ENCODE results near the gene AATF.
"Not testable (repeated sequence)": the region's sequence is repeated elsewhere in the genome, so short reads cannot be mapped to it uniquely, and the experiment has no call there.

AATF gene

GRCh38 chr17:37068266-37068665, 119.5 kb downstream of the AATF start:
- no peak for DNase-seq (ENCODE audit: low read depth in 2 of 2)
- no peak overlapping the region for H3K4me3 ChIP-seq (replicated peaks in 1 of 2; ENCODE audit: low read depth in 2 of 2, low read length in 2 of 2)
- TF ChIP-seq CTCF (IDR thresholded peaks at IDR 0.05; ENCODE audit: low read depth, low read length): no peak

GRCh38 chr17:37069087-37069486, 120.3 kb downstream of the AATF start:
- no peak overlapping the region for H3K4me3 ChIP-seq (replicated peaks in 1 of 2; ENCODE audit: low read depth in 2 of 2, low read length in 2 of 2)
- no peak for TF ChIP-seq CTCF (IDR thresholded peaks at IDR 0.05; ENCODE audit: low read depth, low read length)
- no peak for DNase-seq (ENCODE audit: low read depth in 2 of 2)

- not testable (repeated sequence) for DNase-seq (ENCODE audit: low read depth in 2 of 2)
Observed at GRCh38 chr17:37073464-37073863, 124.7 kb downstream of the AATF start.

DNA sequence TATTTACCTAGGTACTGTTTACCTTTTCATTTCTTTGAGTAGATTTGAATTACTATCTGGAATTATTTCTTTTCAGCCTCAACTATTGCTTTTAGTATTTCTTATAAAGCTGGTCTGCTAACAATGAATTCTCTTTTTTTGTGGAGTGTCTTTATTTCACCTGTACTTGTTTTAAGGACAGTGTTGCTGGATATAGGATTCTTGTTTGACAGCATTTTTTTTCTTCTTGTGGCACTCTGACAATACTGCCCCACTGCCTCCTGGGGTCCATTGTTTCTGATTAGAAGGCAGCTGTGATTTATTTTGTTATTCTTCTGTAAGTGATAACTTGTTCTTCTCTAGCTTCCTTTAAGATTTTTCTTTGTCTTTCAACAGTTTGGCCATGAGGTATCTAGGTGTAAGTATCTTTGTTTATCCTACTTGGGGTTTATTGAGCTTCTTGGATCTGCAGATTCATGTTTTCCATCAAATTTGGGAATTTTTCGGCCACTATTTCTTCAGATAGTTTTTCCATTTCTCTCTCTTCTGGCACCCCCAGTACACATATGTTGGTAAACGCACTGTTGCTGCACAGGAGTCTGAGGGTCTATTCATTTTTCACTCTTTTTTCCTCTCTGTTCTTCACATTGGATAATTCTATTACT, 130.4 kb downstream of the AATF start:
- no peak for TF ChIP-seq CTCF (IDR thresholded peaks at IDR 0.05; ENCODE audit: low read depth, low read length)
- DNase-seq (ENCODE audit: low read depth in 2 of 2): no peak
- H3K4me3 ChIP-seq (replicated peaks in 1 of 2; ENCODE audit: low read depth in 2 of 2, low read length in 2 of 2): no peak overlapping the region

More at GRCh38 chr17:37073464-37073863, 124.7 kb downstream of the AATF start:
- H3K4me3 ChIP-seq (replicated peaks in 1 of 2; ENCODE audit: low read depth in 2 of 2, low read length in 2 of 2): not testable (repeated sequence)

- no peak overlapping the region for H3K4me3 ChIP-seq (replicated peaks in 1 of 2; ENCODE audit: low read depth in 2 of 2, low read length in 2 of 2)
- peak; percentile 60 to 85 for DNase-seq (ENCODE audit: low read depth in 2 of 2)
- no peak for TF ChIP-seq CTCF (IDR thresholded peaks at IDR 0.05; ENCODE audit: low read depth, low read length)
Observed at GRCh38 chr17:37079735-37080134, 131.0 kb downstream of the AATF start.

- no peak for TF ChIP-seq CTCF (IDR thresholded peaks at IDR 0.05; ENCODE audit: low read depth, low read length)
- no peak overlapping the region for H3K4me3 ChIP-seq (replicated peaks in 1 of 2; ENCODE audit: low read depth in 2 of 2, low read length in 2 of 2)
- peak; percentile 28 to 62 for DNase-seq (ENCODE audit: low read depth in 2 of 2)
Observed at GRCh38 chr17:37081287-37081686, 132.5 kb downstream of the AATF start.

DNA sequence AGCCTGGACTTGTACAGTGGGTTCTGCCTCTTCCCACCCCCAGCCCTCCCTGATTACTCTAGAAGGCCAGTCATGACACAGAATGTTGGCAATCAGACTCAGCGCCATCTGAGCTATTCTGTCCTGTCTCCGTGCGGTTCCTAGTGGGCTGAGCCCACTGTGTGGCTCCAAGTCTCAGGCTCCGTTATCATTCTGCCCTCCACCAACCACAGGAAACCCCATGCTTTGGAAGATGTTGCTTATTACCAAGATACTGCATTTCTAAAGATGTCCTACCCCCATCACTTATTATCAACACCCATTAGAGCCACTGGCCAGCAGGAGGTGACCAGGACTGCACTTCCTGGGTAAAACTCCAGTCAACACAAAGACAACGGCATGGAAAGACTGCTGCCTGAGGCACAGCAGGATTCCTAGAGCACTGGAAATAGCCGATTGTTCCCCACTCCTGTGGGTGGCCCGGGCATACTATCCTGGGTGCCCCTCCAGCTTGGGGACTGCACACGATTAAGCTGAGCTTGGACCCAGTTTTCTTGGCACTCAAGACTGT, 133.6 kb downstream of the AATF start:
- H3K4me3 ChIP-seq (replicated peaks in 1 of 2; ENCODE audit: low read depth in 2 of 2, low read length in 2 of 2): no peak overlapping the region
- no peak for TF ChIP-seq CTCF (IDR thresholded peaks at IDR 0.05; ENCODE audit: low read depth, low read length)
- DNase-seq (ENCODE audit: low read depth in 2 of 2): no peak

All from cardiac fibroblast (primary cell).